Mucosa of rectum (tissue), 2 donors: ENCODE results near the gene RNF2.

Experiments used
- H3K27ac ChIP-seq, 2 donors: one replicate each; pipeline ENCODE4 v1.7.0; 2013; ENCODE audit warnings: inconsistent platforms in 2 of 2, low read depth in 2 of 2, low read length in 2 of 2
- H3K27me3 ChIP-seq, 2 donors: one replicate each; pipeline ENCODE4 v1.7.0; 2013; ENCODE audit warnings: low read length in 2 of 2; ENCODE audit not compliant: control insufficient read depth in 2 of 2, insufficient read depth in 2 of 2
- H3K36me3 ChIP-seq, 2 donors: one replicate each; pipeline ENCODE4 v1.7.0; 2013; ENCODE audit warnings: low read length in 2 of 2; ENCODE audit not compliant: control insufficient read depth in 2 of 2, insufficient read depth in 2 of 2
- H3K4me1 ChIP-seq, 2 donors: one replicate each; pipeline ENCODE4 v1.7.0; 2013; ENCODE audit warnings: low read length in 2 of 2, mild to moderate bottlenecking in 1 of 2; ENCODE audit not compliant: control insufficient read depth in 2 of 2, insufficient read depth in 2 of 2
- H3K4me3 ChIP-seq, 2 donors: one replicate each; pipeline ENCODE4 v1.7.0; 2013; ENCODE audit warnings: low read length in 2 of 2
- H3K9ac ChIP-seq, 2 donors: one replicate each; pipeline ENCODE4 v1.7.0; 2013; ENCODE audit warnings: low read length in 2 of 2, low read depth in 1 of 2, mild to moderate bottlenecking in 1 of 2
- H3K9me3 ChIP-seq, 2 donors: one replicate each; pipeline ENCODE4 v1.7.0; 2013; ENCODE audit warnings: low read length in 2 of 2; ENCODE audit not compliant: control insufficient read depth in 2 of 2
- donor health status: healthy.
- donor health status: Normal muscosa, but diverticular disease.

RNF2 gene

DNA sequence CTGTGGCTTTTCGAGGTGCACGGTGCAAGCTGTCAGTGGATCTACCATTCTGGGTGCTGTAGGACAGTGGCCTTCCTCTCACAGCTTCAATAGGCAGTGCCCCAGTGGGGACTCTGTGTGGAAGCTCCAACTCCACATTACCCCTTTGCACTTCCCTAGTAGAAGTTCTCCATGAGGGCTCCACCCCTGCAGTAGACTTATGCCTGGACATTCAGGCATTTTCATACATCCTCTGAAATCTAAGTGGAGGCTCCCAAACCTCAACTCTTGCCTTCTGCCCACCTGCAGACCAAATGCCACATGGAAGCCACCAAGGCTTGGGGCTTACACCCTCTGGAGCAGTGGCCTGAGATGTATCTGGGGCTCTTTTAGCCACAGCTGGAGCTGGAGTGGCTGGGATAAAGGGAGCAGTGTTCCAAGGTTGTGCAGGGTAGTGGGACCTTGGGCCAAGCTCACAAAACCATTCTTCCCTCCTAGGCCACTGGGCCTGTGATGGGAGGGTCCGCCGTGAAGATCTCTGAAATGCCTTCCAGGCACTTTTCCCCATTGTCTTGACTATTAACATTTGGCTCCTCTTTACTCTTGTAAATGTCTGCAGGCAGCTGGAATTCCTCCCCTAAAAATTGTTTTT is 18.0 kb upstream of the RNF2 start:
- H3K9ac ChIP-seq: no peak overlapping the region
- no peak overlapping the region for H3K4me3 ChIP-seq
- H3K27me3 ChIP-seq: no peaks in the 10 kb centered on the region
- peaks cover 1 to 5% of the 10 kb centered on the region in 2 donors for H3K9me3 ChIP-seq
- H3K4me1 ChIP-seq: no peaks in the 10 kb centered on the region
- no peak overlapping the region for H3K27ac ChIP-seq
- H3K36me3 ChIP-seq: no peaks in the 10 kb centered on the region

DNA sequence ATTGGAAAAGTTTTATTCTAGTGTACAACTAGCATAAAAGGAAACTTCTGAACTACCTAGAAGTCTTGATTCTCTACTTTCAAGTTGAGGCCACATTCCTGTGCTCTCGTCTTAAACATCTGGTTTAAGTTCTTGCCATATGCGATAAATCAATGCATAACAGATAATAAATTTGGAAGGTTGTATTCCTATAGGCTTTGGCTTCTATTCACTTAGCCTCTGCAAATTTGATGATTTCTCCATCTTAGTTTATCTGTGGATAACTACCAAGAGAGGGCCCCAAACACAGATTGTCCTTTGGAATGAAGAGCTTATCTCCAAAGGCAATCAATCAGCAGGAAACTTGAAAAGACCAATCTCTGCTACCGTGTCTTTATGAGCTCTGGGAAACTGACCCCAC is 11.7 kb upstream of the RNF2 start:
- Histone ChIP-seq H3K27ac (no peak overlapping the region), H3K9me3 (no peaks in the 10 kb centered on the region), H3K9ac (no peak overlapping the region), H3K36me3 (no peaks in the 10 kb centered on the region), H3K27me3 (no peaks in the 10 kb centered on the region), H3K4me3 (no peak overlapping the region), H3K4me1 (no peaks in the 10 kb centered on the region)

DNA sequence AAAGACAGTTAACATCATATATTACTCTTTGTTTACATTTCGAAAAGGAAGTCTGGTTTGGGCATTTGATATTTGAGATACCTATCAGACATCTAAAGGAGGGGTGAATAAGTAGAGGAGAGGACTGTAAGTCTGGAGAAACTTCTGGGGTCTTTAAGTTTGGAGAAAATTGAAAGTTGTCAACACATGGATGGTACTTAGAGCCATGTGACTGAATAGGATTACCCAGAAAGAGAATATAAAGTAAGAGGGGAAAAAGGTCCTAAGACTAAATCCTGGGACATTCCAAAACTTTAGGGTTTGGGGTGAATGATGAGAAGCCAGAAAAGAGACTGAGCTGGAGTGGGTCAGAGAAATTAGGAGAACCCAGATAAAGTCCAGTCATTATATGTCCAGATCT is 10.1 kb upstream of the RNF2 start:
- Histone ChIP-seq H3K27me3 (no peaks in the 10 kb centered on the region), H3K9me3 (no peaks in the 10 kb centered on the region), H3K9ac (no peak overlapping the region), H3K4me3 (no peak overlapping the region), H3K36me3 (no peaks in the 10 kb centered on the region), H3K27ac (no peak overlapping the region), H3K4me1 (no peaks in the 10 kb centered on the region)

DNA sequence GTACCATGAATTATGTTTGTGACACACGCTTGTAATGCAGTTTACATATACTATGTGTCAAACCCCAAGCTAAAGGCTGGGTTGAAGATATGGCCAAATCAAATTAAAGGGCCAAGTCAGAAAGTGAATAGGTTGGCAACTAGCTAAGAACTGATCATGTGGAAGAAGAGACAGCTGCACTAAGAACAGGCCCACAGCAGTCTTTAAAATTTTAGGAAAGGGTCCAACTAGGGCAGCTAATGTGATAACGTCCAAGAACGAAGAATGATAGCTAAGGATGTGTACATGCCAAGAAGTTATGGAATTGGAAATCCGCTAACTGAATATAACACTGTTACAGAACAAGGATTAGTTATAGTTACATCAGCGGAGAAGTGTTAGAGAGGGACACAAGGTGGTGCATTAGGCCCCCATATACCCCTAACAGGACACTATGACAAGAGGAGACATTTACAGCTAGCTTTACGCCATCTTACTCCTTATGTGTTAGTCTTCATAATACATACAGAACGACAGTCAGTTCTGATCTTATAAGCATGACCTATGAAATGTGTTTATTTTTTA is 6.5 kb upstream of the RNF2 start:
- H3K9me3 ChIP-seq: no peaks in the 10 kb centered on the region
- no peak overlapping the region for H3K27ac ChIP-seq
- no peak overlapping the region for H3K9ac ChIP-seq
- no peaks in the 10 kb centered on the region for H3K36me3 ChIP-seq
- H3K4me1 ChIP-seq: no peaks in the 10 kb centered on the region
- no peaks in the 10 kb centered on the region for H3K27me3 ChIP-seq
- H3K4me3 ChIP-seq: no peak overlapping the region

DNA sequence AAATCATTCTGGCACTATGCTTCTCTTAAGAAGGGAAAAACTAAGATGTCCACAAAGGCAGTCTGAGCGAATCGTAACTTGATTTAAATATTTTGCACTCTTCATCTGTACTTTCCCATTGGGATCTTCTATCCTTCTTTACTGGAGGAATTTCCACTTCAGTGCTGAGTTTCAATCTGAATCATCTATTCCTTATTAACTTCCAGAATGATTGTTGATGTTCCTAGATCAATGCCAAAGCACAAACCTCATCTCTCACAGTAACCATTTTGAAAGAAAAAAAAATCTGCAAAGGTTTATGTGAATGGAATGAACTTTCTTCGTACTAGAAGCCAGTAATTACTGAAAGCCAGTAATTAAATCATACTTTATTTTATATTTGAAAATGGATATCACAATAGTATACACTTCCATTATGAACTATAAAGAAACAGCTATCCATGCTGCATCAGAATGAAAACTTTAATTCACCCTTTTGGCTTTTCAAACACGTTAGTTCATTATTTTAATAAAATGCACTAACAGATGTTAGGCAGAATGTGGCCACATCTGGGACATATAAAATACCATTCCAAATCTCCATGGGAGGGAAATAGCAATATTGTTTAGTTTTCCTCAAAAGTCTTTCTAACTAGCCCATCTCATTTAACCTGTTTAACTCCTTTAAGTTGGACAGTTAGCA is 5.5 kb upstream of the RNF2 start:
- Histone ChIP-seq H3K27me3 (no peaks in the 10 kb centered on the region), H3K4me3 (no peak overlapping the region), H3K27ac (no peak overlapping the region), H3K36me3 (no peaks in the 10 kb centered on the region), H3K4me1 (peaks cover 2 to 3% of the 10 kb centered on the region in 2 donors), H3K9me3 (no peaks in the 10 kb centered on the region), H3K9ac (no peak overlapping the region)

DNA sequence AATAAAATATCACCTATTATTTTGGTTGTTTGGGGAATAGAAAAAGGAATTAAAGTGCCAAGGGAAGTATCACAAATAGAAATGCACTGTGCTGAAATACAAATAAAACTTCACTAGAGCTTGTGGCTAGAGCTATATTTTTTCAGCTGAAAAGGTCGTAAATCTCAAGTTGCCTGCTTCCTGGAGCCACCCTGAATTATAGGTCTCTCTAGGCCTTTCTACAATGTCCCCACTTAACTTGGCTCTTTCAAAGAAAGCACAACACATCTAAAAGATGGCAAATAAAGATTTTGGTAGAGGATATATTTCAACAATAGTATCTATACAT is 5.0 kb upstream of the RNF2 start:
- H3K9me3 ChIP-seq: no peaks in the 10 kb centered on the region
- H3K27ac ChIP-seq: no peak overlapping the region
- no peak overlapping the region for H3K4me3 ChIP-seq
- H3K36me3 ChIP-seq: no peaks in the 10 kb centered on the region
- no peak overlapping the region for H3K9ac ChIP-seq
- H3K4me1 ChIP-seq: peaks cover 3 to 4% of the 10 kb centered on the region in 2 donors
- H3K27me3 ChIP-seq: no peaks in the 10 kb centered on the region

DNA sequence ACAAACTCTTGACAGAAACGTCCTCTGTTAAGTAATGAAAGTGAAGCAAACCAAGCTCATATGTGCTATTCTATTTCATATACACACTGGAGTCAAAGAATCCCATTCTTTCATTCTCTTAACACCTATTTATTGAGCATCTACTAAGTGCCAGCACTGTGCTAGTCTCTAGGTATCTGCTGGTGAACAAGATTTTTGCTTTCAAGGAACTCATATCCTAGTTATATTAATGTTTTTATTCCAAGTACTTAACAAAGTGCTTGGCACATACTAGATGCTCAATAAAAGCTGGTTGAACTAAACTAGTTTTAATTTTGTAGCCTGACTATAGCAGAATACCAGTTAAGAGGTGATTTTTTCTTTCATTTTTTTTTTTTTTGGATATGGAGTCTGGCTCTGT is 3.6 kb upstream of the RNF2 start:
- H3K27ac ChIP-seq: no peak overlapping the region
- no peaks in the 10 kb centered on the region for H3K36me3 ChIP-seq
- H3K9ac ChIP-seq: no peak overlapping the region
- no peaks in the 10 kb centered on the region for H3K27me3 ChIP-seq
- peaks cover 5 to 12% of the 10 kb centered on the region in 2 donors for H3K4me1 ChIP-seq
- no peak overlapping the region for H3K4me3 ChIP-seq
- H3K9me3 ChIP-seq: no peaks in the 10 kb centered on the region

DNA sequence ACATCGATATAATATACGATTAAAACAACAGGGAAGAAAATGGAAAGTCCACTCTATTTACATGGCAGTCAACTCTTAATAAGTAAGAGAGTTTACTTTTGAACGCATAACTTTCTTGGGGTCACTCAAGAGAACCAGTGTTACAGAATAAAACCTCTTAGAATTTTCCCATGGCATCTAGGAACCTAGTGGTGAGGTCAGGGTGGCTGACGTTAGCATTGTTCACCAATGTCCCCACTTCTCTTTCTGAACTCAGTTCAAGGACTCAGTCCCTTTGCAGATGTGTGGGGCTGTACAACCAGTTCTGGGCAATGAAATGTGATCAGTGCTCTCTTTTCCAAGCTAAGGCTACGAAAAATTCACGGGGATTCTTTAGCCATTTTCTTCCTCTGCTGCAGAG is 2.6 kb upstream of the RNF2 start:
- Histone ChIP-seq H3K27me3 (no peaks in the 10 kb centered on the region), H3K9ac (no peak overlapping the region), H3K4me3 (no peak overlapping the region), H3K36me3 (no peaks in the 10 kb centered on the region), H3K9me3 (no peaks in the 10 kb centered on the region), H3K4me1 (peaks cover 11 to 19% of the 10 kb centered on the region in 2 donors), H3K27ac (no peak overlapping the region)

DNA sequence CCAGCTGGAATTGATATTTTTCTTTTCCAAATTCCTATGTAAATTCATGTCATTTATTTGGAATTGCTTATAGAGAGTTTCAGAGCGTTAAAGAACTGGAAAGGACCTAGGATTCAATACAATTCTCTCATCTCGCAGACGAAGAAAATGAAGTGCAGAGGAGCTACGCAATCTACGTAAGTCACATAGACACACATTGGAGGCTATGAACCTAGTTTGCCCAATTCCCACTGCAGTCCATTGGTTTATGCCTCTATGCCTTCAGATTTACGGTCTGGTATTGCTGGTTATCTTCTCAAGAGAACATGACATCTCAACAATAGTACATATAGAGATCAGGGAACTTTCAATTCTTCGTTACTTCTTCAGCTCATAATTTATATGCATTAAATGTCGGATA is 971 bp upstream of the RNF2 start:
- H3K4me3 ChIP-seq: peak overlapping the region; percentile 71 to 89
- H3K9ac ChIP-seq: no peak overlapping the region
- peaks cover 11 to 19% of the 10 kb centered on the region in 2 donors for H3K4me1 ChIP-seq

DNA sequence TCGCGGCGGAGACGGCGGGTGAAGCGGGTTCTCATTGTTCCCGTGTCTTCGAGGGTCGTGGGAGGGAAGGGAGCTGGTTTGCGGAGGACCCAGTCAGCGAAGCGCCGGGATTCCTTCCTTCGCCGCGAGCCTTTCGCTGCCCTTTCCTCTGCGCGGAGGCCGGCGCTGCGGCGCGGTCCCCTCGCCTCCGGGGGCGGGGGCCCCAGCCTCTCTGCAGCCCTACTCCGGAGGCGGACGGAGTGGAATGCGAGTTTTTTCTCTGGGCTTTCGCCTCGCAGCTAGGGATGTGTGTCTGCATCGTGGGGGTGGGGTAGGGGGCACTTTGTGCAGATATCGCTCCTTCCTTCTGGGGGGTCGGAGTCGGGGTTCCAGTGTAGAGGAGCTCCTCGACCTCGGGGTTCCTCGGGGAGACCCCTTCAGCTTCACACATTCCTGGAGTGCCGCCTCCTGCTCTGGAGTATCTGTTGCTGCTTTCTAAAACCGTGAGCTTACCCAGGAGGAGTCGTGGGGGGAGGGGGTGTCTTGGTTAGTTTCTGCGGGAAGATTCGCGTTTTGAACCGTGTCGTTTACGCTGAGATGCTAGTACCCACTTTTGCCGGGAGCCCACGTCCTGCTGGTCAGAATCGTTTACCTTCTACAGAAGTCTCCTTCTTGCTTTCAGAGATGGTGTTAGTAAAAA is 595 bp downstream of the RNF2 start:
- Histone ChIP-seq H3K36me3 (no peaks in the 10 kb centered on the region), H3K9me3 (no peaks in the 10 kb centered on the region), H3K27me3 (no peaks in the 10 kb centered on the region), H3K9ac (peak overlapping the region; percentile 81 to 85), H3K27ac (peak overlapping the region; percentile 79 to 83), H3K4me3 (peak overlapping the region; percentile 89 to 93), H3K4me1 (peaks cover 11 to 19% of the 10 kb centered on the region in 2 donors)

More for the DNA sequence above, 971 bp upstream of the RNF2 start:
- H3K27me3 ChIP-seq: no peaks in the 10 kb centered on the region
- no peaks in the 10 kb centered on the region for H3K9me3 ChIP-seq
- peak overlapping the region in 1 of 2 donors; percentile 83 for H3K27ac ChIP-seq
- no peaks in the 10 kb centered on the region for H3K36me3 ChIP-seq
